WTC11 (cell line): Measurements from ENCODE around the gene MT2A.

Source experiments
- CTCF ChIP-seq: fragments of 200-600 bp; IDR thresholded peaks from 2 replicates; pipeline ENCODE4 v1.8.0; 2022; ENCODE audit warnings: antibody characterized with exemption
- NFYB ChIP-seq: sonication (generic); formaldehyde crosslinking; conservative IDR thresholded peaks from 2 replicates; pipeline ENCODE4 v1.8.0; 2022; ENCODE audit warnings: low read depth, missing genetic modification reagents
- ZBTB43 ChIP-seq: sonication (generic); formaldehyde crosslinking; IDR thresholded peaks from 2 replicates; pipeline ENCODE4 v1.8.1; 2023; ENCODE audit warnings: mild to moderate bottlenecking, missing genetic modification reagents

GRCh38 chr16:56637814-56638750, 29.7 kb downstream of the MT2A start, which contains the start of gene MT1A:
- no peak for TF ChIP-seq CTCF
- no peak for TF ChIP-seq ZBTB43 (CRISPR knock-in tag)
- TF ChIP-seq NFYB (CRISPR knock-in tag): no peak
